OCI-M1 (cell line): Measurements from ENCODE around the gene TFF2.

Experiments
- DNase-seq: peaks from one replicate; lab custom pipeline; 2025; lab: John Stamatoyannopoulos, UW

Gene TFF2

GRCh38 chr21:42366292-42367010, 15.7 kb upstream of the TFF2 start, which contains the start of gene TFF1:
TFF1 (minus strand) TSS chr21:42366535; CDS start chr21:42366495, 40 bp downstream.
- no peak for DNase-seq

DNA sequence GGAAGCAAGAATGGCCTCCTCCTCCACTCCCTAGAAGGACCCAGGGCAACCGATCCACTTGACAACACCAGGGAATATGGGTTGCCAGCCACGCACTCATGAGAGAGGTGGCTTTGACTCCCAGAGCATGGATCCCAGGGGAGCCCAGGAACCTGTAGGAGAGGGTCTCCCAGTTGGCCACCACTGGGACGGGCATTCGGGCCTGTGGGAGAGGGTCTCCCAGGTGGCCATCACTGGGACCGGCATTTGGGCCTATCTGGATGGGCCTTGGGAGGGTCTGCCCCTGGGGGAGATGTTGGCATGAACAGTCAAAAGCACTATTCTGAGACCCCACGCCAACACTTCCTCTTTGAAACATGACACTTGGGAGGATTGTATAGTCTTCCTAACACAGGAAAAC, 15.0 kb upstream of the TFF2 start:
- no peak for DNase-seq

DNA sequence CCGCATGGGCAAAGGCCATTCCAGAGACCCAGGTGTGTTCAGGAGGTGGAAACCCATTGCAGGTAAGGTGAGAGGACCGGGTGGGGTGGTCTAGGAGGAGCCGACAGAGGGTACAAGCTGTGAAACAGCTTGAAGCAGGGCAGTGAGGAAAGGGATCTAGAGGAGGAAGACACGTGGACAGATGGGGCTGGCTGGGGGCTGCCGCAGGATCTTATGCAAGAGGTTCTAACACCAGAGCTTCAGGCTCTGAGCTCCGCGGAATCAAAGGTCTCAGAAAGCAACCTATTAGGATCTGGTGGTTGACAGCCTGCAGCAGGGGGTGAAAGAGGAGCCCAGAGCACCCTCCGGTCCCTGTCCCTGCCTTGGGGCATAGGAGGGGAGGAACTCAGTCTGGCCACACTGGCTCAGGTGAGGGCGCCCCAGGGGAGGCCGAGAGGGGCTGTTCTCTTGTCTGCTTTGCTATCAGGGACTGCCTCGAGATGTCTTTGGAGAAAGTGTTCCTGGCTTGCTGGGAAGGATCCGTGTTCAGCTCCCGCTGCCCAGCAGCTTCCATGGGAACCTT, 13.6 kb upstream of the TFF2 start:
- no peak for DNase-seq

- DNase-seq: no peak
Observed at GRCh38 chr21:42363312-42363711, 12.5 kb upstream of the TFF2 start.

GRCh38 chr21:42362700-42363099, 11.9 kb upstream of the TFF2 start:
- no peak for DNase-seq

- DNase-seq: no peak
Observed at GRCh38 chr21:42362198-42362597, 11.4 kb upstream of the TFF2 start.

DNA sequence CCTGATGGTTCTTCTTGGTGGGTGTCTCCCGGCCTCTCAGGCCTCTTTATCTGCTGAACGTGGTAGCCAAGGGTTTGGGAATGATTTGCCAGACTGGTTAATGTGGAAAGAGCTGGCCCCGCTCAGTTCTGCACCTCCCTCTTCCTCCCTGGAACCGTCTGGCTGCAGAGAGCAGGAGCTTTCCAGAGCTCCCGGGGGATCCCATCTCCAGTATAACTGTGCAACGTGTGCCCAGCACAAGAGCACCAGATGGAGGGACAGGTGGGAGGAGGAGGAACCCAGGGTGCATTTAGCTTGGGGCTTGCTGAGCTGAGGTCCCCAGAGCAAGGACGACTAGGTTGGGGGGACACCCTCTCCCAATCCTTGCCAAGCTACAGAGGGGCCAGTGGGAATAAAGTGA, 10.5 kb upstream of the TFF2 start:
- DNase-seq: no peak

DNA sequence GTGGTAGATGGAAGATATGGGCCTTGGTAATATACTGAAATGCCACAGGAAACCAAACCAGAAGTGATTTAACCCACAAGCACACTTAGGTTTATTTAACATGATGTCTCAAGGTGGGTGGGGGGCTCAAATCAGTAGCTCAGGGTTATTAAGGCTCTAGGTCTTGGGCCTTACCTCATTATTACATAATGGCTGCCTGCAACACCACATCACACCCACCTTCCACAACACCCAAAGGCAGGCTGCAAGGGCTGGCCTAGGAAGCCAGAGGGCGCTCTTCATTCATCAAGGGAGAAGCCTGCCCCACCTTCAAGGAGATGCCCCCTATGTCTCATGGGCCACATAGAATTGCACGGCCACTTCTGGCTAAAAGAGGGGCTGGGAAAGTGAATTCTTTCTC, 9.5 kb upstream of the TFF2 start:
- DNase-seq: peak; percentile 19

- no peak for DNase-seq
Observed at GRCh38 chr21:42358937-42359336, 8.1 kb upstream of the TFF2 start.

- no peak for DNase-seq
Observed at GRCh38 chr21:42358261-42358660, 7.5 kb upstream of the TFF2 start.

DNA sequence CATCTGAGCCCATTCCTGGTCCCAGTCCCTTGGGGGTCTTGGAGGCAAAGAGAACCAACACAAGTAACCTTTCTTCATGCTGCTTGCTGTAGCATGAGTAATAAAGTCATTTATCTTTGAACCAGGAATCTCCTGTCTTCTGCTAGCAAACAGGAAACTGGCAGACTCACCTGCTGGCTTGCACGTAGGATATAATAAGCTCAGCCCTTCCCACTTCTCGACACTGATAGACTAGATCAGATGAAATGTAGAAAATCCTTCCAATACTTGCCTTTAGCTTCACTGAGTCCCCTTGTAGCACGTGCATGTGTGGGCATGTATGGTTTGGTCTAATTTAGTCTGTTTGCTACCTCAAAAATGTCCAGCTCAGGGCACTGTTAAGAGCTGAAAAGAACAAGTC, 6.5 kb upstream of the TFF2 start:
- DNase-seq: no peak

- DNase-seq: no peak
Observed at GRCh38 chr21:42356650-42357049, 5.9 kb upstream of the TFF2 start.

GRCh38 chr21:42356046-42356445, 5.3 kb upstream of the TFF2 start:
- no peak for DNase-seq

DNA sequence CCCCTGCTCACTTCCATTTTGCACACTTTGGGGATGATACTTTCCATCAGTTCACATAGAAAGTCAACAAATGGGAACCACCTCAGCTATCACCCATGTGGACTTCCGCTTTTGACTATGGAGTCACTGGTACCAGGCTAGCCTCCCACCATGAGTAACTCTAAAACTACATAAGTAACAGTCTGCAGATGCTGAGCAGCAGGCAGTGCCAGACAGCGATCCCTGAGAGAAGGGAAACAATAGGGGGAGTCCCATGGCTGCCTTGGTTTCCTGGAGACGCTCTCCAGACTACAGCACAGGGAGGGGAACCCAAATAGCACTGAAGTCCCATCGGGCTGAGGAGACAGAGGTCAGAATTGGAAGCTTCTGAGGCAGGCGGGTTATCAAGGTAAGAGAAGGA, 2.8 kb upstream of the TFF2 start:
- no peak for DNase-seq

- DNase-seq: no peak
Observed at GRCh38 chr21:42352441-42353095, 1.8 kb upstream of the TFF2 start.

DNA sequence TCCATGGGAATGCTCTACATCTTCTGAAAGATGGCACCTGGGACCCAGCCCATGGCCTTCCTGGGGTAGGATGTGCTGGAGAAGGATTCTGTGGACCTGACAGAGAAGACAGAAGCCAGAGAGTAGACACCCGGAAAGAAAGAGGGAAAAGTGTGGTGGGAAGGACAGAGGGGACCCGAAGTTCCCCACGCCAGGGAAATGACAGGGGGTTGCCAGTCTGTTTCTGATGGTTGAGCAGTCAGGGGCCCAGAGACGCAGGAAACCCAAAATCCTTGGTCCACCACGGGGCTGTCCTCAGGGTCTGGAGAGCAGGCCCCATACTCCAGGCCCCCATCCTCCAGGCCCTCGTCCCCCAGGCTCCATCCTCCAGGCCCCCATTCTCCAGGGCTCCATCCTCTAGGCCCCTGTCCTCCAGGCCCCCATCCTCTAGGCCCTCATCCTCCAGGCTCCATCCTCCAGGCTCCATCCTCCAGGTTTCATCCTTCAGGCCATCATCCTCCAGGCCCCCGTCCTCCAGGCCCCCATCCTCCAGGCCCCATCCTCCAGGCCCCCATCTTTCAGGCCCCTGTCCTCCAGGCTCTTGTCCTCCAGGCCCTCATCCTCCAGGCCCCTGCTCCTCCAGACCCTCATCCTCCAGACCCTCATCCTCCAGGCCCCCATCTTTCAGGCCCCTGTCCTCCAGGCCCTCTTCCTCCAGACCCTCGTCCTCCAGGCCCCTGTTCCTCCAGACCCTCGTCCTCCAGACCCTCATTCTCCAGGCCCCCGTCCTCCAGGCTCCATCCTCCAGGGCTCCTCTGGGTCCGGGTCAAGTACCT, 1.0 kb upstream of the TFF2 start:
- no peak for DNase-seq

- no peak for DNase-seq
Observed at GRCh38 chr21:42350318-42350910, 380 bp downstream of the TFF2 start.

GRCh38 chr21:42349420-42350317, 1.1 kb downstream of the TFF2 start:
- DNase-seq: peak; percentile 81

GRCh38 chr21:42348762-42349161, 2.0 kb downstream of the TFF2 start:
- DNase-seq: no peak

DNA sequence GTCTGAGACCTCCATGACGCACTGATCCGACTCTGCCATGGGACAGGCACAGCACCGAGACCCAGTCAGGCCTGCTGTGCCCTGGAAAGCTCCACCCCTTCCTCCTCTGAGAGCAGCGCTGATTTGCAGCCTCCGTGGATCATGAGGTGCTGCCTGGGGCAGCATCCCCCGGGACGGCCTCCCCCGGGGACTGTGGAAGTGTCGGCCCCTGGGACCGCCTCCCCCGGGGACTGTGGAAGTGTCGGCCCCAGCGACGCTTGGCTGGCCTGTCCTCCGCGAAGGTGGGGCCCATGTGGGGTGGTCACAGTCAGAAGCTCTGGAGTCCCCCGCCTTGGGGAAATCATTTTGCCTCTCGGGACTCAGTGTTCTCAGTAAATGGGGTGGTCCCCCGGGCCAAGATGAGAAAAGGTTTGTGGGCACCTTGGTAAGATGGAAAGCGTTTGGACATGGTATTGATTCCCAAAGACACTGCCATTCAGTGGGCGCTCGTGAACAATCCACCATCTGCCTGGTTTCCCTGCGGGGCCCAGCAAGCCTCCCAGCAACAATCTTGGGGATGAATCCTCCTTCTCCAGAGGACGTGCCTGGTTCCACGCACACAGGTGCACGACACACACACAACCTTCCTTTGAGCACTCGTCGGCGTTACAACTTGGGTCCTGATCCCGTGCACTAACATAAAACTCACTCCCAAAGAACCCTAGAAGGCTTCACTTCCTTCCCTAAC, 3.0 kb downstream of the TFF2 start:
- no peak for DNase-seq
